Embryonic facial prominence (tissue), 1 donor: ENCODE measurements around the gene DUSP9.

ENCODE experiments used
- DNase-seq: peaks from one replicate; pipeline ENCODE4 v3.0.0-alpha.2; 2016; ENCODE audit errors: extremely low spot score

DUSP9 gene

DNA sequence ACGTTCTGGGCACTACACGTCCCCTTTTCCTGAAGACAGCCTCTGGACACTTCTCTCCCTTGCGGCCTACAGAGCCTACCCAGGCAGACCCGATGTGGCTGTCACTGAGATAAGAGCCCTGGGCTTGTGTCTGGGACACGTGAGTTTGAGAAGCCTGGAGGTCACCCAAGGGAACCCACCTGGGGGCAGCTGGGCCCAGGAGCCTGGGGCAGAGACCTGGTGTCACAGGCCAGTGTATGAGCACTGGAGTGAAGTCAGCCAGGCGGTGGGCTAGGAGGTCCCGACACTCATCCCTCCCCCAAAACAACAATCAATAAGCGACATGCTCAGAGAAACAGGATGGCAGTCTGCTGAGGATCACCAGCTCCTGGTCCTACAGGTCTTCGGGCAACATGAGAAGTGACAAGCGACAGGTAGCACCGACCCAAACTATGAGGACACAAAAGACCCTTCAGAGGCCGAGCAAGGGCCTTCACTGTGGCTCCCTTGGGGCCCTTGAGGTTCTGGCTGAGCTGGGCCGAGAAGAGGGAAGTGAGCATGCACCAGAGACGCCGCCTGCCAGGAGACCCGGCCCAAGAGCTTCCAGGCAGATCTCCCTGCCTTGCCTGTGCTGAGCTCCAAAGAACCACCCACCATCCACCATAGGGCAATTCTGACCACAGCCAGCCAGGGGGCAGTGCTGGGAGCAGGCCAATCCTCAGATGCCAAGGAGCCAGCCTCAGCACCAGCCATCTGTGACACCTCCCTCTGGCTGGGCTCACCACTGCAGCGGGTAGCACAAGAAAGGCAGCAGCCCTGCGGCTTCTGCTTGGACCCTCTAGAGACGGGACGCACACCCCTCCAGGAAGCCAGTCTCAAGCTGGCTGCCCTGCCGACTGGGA is 11.0 kb upstream of the DUSP9 start:
- DNase-seq, result no peak

- DNase-seq, result no peak
Measured at GRCh38 chrX:153636716-153637115, 10.3 kb upstream of the DUSP9 start.

DNA sequence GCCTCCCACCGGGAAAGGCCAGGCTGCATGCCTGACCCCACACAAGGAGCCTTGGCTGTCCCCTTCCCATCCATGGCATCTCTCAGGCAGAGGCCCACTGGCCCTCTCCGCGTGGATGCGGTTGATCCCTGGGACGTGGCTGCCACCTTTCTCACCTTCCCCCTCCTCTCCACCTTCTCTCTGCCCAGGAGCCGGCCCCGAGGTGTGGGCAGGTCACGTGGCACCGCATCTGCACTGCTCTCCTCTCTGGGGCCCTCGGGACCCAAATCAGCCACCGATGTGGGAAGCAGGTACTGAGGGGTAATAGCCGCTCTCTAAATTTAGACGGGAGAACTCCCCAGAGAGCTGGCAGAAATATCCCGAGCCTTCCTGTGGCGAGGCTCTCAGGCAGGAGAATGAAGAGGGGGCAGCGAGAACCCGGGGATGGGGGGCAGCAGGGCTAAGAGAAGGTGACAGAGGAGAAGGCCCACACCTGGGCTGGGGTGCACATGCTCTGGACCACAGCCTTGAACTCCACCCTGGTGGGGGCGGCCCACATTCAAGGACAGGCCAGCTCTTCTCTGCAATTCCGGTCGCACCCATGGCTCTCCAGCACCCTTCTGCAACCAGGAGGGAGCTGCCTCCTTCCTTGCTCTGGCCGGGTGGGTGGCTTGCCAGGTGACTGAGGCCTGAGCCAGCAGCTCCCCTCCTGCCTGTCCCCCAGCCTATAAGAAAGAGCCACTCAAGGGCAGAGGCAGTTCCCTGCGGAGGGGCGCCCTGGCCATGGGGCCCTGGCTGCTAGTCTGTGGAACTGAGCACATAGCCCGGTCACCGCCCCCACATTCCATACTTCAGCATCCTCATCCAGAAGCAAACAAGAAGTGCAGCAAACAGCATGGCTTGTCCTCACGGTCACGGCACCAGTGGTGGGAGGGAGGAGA is 9.6 kb upstream of the DUSP9 start:
- no peak for DNase-seq

DNA sequence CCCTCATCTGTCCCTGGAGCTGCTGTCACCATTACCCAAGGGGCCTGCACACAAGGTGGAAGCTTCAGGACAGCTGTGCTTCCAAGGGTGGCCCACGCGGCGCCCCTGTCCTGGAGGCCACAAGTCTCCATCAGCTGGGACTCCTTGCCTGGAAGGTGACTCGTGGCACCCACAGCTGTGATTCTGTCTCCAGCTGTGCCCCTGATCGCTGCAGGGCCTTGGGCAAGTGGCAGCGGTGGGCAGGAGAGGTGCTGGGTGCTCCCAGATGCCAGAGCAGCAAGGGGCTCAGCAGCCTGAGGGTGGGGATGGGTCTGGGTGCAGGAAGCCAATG is 9.0 kb upstream of the DUSP9 start:
- DNase-seq, result no peak

DNA sequence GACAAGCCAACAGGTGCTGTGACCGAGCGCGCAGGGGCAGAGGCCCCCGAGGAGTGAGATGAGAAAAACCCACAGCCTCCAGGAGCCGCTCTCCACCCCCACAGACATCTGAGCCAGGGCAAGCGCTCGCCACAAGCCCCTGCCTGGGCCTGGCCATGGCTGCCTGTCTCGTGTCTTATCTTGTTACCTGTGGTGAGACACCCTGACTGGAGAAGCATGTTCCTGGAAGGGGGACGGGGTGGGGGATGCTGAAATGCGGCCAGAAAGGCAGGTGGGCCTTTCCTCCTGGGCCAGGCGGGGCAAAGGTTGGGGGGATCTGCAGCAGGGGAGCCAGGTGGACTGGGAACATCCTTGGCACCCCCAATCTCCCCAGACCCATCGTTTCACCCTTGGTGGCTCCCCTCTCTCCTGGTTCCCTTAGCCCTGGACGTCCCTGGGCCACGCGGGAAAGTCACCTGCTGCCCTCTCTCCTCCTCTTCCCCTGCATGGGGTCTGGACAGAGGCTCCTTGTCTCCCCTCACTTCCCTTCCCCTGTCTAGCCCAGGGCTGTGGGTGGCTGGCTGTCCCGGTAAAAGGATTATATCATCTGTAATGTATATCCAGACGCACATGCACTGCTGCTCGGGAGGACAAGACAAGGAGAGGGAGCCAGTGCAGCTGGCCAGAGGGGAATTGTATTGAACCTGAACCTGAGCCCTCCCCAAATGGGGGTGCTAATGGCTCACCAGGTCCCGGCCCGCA is 8.4 kb upstream of the DUSP9 start:
- no peak for DNase-seq

GRCh38 chrX:153639177-153640044 is 7.6 kb upstream of the DUSP9 start:
- no peak for DNase-seq

DNA sequence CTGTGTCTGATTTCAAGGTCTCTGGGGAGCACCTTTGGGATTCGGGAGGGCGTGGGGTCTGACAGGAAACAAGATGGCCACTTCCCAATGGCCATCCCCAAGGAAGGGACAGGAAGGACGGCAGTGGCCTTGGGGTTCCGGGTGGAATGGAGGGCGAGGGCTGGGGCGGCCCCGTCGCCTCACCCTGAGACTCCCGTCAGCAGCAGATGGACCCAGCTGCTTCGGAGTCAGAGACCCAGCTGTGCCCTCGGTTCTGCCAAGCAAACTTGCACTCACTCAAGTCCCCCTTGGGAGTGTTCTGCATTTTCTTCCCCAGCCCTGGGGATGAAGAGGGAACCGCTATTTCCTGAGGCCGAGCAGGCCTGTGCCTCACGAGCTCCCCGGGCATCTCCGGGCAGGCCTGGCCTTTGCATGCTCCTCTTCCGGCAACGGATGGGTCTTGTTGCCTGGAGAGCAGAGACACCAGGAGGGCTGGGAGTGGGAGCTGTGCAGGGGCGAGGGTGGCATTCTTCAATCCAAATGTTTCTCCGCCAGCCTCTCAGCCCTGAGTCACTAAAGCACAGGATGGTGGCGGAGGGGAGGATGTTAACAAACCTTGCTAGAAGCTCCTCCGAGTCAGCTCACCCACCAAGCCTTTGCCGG is 6.8 kb upstream of the DUSP9 start:
- no peak for DNase-seq

DNA sequence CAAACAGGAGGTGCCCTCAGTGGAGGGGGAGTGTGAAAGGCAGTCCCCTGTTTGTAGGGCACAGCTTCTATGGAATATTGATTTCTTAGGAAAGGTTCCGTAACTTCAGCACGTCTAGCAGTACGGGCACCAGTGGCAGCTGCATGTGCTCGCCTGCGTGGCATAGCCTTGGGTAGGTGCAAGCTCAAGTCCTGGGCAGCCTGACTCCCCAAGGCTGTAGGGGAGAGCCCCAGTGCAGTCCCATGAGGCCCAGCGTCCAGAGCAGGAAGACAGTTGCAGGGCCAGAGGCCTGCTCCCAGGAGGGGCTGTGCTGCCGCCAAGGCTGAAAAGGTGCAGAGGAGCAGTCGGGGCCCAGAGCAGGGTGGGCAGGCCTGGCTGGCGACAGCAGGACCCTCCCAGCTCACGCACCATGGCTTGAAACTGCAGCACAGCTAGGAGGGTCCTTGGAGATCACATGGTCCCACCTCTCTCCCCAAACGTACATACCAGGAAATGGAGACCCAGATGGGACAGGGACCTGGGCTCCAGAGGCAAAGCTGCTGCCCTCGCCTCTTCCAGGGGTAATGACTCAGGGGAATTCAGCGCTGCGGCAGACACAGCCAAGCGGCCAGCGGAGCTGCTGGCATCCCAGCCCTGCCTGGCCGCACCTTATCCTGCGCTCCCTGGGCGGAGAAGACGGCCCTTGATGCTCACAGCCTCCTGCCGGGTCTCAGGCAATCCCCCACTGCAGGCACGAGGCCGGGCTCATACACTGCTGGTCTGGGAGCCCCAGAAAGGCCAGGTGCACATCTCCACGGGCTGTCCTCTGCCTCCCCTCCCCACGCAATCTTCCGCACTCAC is 6.0 kb upstream of the DUSP9 start:
- DNase-seq, result no peak

GRCh38 chrX:153641627-153642026 is 5.4 kb upstream of the DUSP9 start:
- no peak for DNase-seq

DNA sequence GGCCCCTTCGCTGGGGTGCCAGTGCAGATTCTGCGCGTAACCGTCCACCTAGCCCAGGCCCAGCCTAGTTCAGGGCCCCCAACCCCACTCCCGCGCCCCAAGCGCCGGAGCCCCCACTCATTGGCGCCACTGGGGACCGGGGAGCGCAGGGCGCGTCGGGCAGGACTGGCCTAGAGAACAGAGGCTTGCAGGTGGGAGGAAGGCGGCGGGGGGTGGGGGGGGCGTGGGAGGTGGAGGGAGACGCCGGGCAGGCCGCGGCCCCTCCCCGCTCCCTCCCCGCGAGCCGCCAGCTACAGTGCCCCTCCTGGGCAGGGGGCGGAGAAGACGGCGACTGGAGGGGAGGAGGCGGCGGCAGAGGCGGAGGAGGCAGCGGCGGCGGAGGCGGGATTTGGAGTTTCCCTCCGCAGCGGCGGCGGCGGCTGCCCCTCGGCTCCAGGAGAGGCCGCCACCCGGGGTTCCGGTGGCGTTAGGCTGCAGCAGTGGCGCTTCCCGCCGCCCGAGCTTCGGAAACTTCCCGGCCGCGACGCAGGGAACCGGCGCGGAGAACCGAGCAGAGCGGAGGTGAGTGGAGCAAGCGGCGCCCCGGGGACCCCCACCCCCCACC is 4.8 kb upstream of the DUSP9 start:
- DNase-seq, result no peak

DNA sequence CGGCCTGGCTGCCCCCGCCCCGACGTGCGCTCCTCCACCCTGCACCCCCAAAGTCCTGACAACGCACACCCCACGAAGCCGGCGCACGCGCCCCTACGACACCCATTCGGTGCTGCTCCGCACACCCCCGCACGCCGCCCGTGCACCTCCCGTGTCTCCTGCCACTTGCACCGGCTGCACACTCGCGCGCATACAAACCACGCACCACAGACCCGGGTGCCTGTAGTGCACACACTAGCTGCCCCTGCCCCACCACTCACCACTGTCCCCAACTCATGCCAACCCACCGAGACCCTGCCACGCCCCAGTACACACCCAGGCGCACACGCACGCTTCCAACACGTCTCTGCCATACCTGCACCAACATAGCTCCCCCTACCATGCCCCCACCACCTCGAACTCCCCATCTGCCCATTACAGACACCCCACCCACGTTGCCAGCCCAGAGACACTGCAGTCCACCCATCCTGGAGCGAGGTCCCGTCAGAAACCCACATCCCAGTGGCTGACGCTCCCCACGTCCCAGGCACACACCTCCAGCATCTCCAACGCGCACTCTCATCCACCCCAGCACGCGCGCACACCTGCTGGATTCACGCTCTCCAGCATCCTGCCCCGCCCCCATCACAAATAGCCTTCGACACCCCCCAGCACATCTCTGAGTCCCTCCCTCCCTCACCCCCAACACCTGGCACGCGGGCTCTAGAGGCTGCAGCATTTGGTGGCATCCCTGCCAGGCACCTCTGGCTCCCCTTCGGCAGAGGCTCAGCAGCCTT is 4.2 kb upstream of the DUSP9 start:
- no peak for DNase-seq

- no peak for DNase-seq
Measured at GRCh38 chrX:153643431-153644351, 3.3 kb upstream of the DUSP9 start.

- DNase-seq, result no peak
Measured at GRCh38 chrX:153644356-153645125, 2.5 kb upstream of the DUSP9 start.

- DNase-seq, result no peak
Measured at GRCh38 chrX:153645151-153645550, 1.9 kb upstream of the DUSP9 start.

GRCh38 chrX:153645921-153646488 is 998 bp upstream of the DUSP9 start:
- no peak for DNase-seq
